PC-9 (cell line): ENCODE measurements around the gene SERTAD1. TPM values are rescaled to one million over a fixed set of nuclear protein-coding genes. Genes with fewer than 3 reads are reported as not detected.
"Not testable (repeated sequence)": the region's sequence is repeated elsewhere in the genome, so short reads cannot be mapped to it uniquely, and the experiment has no call there.

Source experiments
- BruUV-seq: library from RNA; stranded (reverse); fragments of 400-500 nt; replicated peaks from 2 replicates; lab custom pipeline; 2021; lab: Mats Ljungman, UMichigan
- CTCF ChIA-PET: fragments of 300-600 bp; sonication (Branson Sonifier 250); formaldehyde crosslinking; loops from one replicate; lab custom pipeline; 2022; ENCODE audit warnings: antibody characterized with exemption; lab: Charles Lee
- POLR2A ChIA-PET: fragments of 300-600 bp; sonication (Branson Sonifier 250); formaldehyde crosslinking; loops from one replicate; lab custom pipeline; 2022; ENCODE audit warnings: antibody characterized with exemption; ENCODE audit not compliant: unreplicated experiment; lab: Charles Lee
- DNase-seq, 2 experiments: peaks; one replicate each; pipeline versions ENCODE4 v3.0.0 to v3.0.0-alpha.2; 2015 to 2022; ENCODE audit warnings: mixed read lengths in 1 of 2
- H2AFZ ChIP-seq: fragments of 200-600 bp; sonication (generic); 2 replicates; pipeline ENCODE4 v1.8.1; 2017; ENCODE audit warnings: antibody characterized with exemption
- H3F3A ChIP-seq: fragments of 200-600 bp; sonication (generic); 2 replicates; pipeline ENCODE4 v1.8.1; 2017; ENCODE audit warnings: antibody characterized with exemption, mild to moderate bottlenecking, low read depth; ENCODE audit not compliant: insufficient read depth
- H3K27ac ChIP-seq: fragments of 200-600 bp; sonication (generic); 2 replicates; pipeline ENCODE4 v1.6.1; 2016; ENCODE audit warnings: mixed run types
- H3K27me3 ChIP-seq: fragments of 200-600 bp; sonication (generic); 2 replicates; pipeline ENCODE4 v1.6.1; 2016; ENCODE audit warnings: low read depth, mixed run types; ENCODE audit not compliant: insufficient read depth
- H3K36me3 ChIP-seq: fragments of 200-600 bp; sonication (generic); 2 replicates; pipeline ENCODE4 v1.6.1; 2016; ENCODE audit warnings: low read depth, mixed run types
- H3K4me1 ChIP-seq: fragments of 200-600 bp; sonication (generic); replicated peaks from 2 replicates; pipeline ENCODE4 v1.6.1; 2016; ENCODE audit warnings: mixed run types; ENCODE audit not compliant: insufficient read depth
- H3K4me2 ChIP-seq: fragments of 200-600 bp; sonication (generic); 2 replicates; pipeline ENCODE4 v1.6.1; 2017; ENCODE audit warnings: mixed run types
- H3K4me3 ChIP-seq: fragments of 200-600 bp; sonication (generic); 2 replicates; pipeline ENCODE4 v1.6.1; 2016; ENCODE audit warnings: mixed run types
- H3K79me2 ChIP-seq: fragments of 200-600 bp; sonication (generic); 2 replicates; pipeline ENCODE4 v1.6.1; 2017; ENCODE audit warnings: low read depth, mixed run types
- H3K9me2 ChIP-seq: fragments of 200-600 bp; sonication (generic); 2 replicates; pipeline ENCODE4 v1.8.1; 2017; ENCODE audit warnings: mild to moderate bottlenecking; ENCODE audit not compliant: insufficient read depth
- H3K9me3 ChIP-seq: fragments of 200-600 bp; sonication (generic); 2 replicates; pipeline ENCODE4 v1.8.1; 2016; ENCODE audit warnings: low read depth; ENCODE audit not compliant: insufficient read depth
- H4K20me1 ChIP-seq: fragments of 200-600 bp; sonication (generic); 2 replicates; pipeline ENCODE4 v1.8.1; 2017; ENCODE audit not compliant: insufficient read depth
- EZH2 ChIP-seq: fragments of 200-600 bp; sonication (generic); IDR thresholded peaks from 2 replicates; pipeline ENCODE4 v1.8.0; 2017; ENCODE audit warnings: antibody characterized with exemption, low read depth
- intact Hi-C: fragments of 100-400 bp; cut with micrococcal nuclease; formaldehyde crosslinking; loops from one replicate; pipeline ENCODE4 v1.10.0; 2022; ENCODE audit not compliant: unreplicated experiment
- total RNA-seq: library from RNA; stranded (reverse); gene quantifications from 2 replicates; pipeline ENCODE4 v1.2.3, GENCODE V29; 2021
- TF ChIP-seq, protein P1 (sequence below): fragments of 200-600 bp; sonication (generic); conservative IDR thresholded peaks from 2 replicates; pipeline ENCODE4 v1.6.1; 2017; ENCODE audit warnings: mixed run types, antibody characterized with exemption, mild to moderate bottlenecking, moderate library complexity

The SERTAD1 gene
- total RNA-seq, 1 experiment from 2014 or later: 7.8 TPM

GRCh38 chr19:40457953-40458596 is 32.3 kb upstream of the SERTAD1 start:
- H3K4me3 ChIP-seq: no peak overlapping the region
- ChIA-PET POLR2A (no interaction called here), CTCF (no interaction called here)
- H4K20me1 ChIP-seq: no peaks in the 10 kb centered on the region
- no peak for DNase-seq
- no peak overlapping the region for H3K4me2 ChIP-seq
- H3K36me3 ChIP-seq: no peaks in the 10 kb centered on the region
- H3K9me2 ChIP-seq: no peaks in the 10 kb centered on the region
- H2AFZ ChIP-seq: no peak overlapping the region
- peaks cover 30% of the 10 kb centered on the region for H3K79me2 ChIP-seq
- peaks cover 12% of the 10 kb centered on the region for H3F3A ChIP-seq
- peaks cover 5% of the 10 kb centered on the region for H3K4me1 ChIP-seq
- no peak overlapping the region for H3K27ac ChIP-seq
- intact Hi-C loops: no loop called here
- H3K9me3 ChIP-seq: no peaks in the 10 kb centered on the region
- TF ChIP-seq EZH2: no peak
- TF ChIP-seq, protein P1, sequence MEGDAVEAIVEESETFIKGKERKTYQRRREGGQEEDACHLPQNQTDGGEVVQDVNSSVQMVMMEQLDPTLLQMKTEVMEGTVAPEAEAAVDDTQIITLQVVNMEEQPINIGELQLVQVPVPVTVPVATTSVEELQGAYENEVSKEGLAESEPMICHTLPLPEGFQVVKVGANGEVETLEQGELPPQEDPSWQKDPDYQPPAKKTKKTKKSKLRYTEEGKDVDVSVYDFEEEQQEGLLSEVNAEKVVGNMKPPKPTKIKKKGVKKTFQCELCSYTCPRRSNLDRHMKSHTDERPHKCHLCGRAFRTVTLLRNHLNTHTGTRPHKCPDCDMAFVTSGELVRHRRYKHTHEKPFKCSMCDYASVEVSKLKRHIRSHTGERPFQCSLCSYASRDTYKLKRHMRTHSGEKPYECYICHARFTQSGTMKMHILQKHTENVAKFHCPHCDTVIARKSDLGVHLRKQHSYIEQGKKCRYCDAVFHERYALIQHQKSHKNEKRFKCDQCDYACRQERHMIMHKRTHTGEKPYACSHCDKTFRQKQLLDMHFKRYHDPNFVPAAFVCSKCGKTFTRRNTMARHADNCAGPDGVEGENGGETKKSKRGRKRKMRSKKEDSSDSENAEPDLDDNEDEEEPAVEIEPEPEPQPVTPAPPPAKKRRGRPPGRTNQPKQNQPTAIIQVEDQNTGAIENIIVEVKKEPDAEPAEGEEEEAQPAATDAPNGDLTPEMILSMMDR: no peak
- no TSS peak for BruUV-seq
- H3K27me3 ChIP-seq: no peaks in the 10 kb centered on the region

DNA sequence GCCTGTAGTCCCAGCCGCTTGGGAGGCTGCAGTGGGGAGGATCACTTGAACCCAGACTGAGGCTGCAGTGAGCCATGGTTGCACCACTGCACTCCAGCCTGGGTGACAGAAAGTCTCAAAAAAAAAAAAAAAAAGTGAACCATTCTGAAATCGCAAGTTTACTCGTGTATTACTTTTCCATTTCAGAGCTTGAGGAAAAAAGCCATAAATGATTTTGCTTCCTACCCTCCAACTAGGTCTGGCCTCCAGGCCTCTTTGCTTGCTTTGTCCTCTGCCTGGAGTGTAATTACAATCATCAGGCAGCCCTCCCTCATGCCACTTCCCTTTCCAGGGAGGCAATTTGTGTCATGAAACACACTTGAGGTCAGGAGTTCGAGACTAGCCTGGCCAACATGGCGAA is 31.3 kb upstream of the SERTAD1 start:
- no peaks in the 10 kb centered on the region for H4K20me1 ChIP-seq
- H3K27me3 ChIP-seq: no peaks in the 10 kb centered on the region
- intact Hi-C loops: no loop called here
- H2AFZ ChIP-seq: no peak overlapping the region
- H3K27ac ChIP-seq: no peak overlapping the region
- CTCF ChIA-PET: no interaction called here
- POLR2A ChIA-PET: no interaction called here
- H3K4me1 ChIP-seq: no peaks in the 10 kb centered on the region
- H3K9me3 ChIP-seq: no peaks in the 10 kb centered on the region
- H3K9me2 ChIP-seq: no peaks in the 10 kb centered on the region
- TF ChIP-seq EZH2: no peak
- TF ChIP-seq, protein P1: no peak
- 0 out of 2 replicates have a peak, but pooled peaks cover 7% of the 10 kb centered on the region for H3F3A ChIP-seq
- H3K4me3 ChIP-seq: no peak overlapping the region
- no peak overlapping the region for H3K4me2 ChIP-seq
- no peaks in the 10 kb centered on the region for H3K36me3 ChIP-seq
- DNase-seq: no peak
- no TSS peak for BruUV-seq
- peaks cover 20% of the 10 kb centered on the region for H3K79me2 ChIP-seq

DNA sequence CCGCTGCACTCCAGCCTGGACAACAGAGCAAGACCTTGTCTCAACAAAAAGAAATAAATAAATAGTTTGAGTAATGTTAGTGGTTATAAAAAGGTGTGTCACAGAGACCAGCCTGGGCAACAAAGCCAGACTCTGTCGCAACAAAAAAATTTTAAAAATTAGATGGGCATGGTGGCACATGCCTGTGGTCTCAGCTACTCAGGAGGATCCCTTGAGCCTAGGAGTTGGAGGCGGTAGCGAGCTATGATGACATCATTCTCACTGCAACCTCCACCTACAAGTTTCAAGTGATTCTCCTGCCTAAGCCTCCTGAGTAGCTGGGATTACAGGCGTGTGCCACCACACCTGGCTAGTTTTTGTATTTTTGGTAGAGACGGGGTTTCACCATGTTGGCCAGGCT is 28.2 kb upstream of the SERTAD1 start:
- H3K27me3 ChIP-seq: not testable (repeated sequence)

More for the DNA sequence above, 28.2 kb upstream of the SERTAD1 start:
- H4K20me1 ChIP-seq, H3K4me2 ChIP-seq, H3K4me3 ChIP-seq, H3K4me1 ChIP-seq, H3K9me3 ChIP-seq, BruUV-seq, H3K36me3 ChIP-seq, CTCF ChIA-PET, intact Hi-C loops, H3K79me2 ChIP-seq, H3F3A ChIP-seq, H2AFZ ChIP-seq, H3K27ac ChIP-seq, H3K9me2 ChIP-seq: not testable (repeated sequence)
- POLR2A ChIA-PET: interaction anchor here (0.6 to 0.7 kb wide), 2 partner anchors 33 to 51 kb away, joined by 3 to 5 read pairs; no protein-coding TSS in a partner anchor
- DNase-seq: peak in 1 of 2 experiments; percentile 54
